HG02571 (cell line): Measurements from ENCODE around the gene PRSS27.
"Not testable (repeated sequence)": the region's sequence is repeated elsewhere in the genome, so short reads cannot be mapped to it uniquely, and the experiment has no call there.

Experiments used
- ATAC-seq: cut with Tn5 transposase; IDR thresholded peaks from one replicate; pipeline ENCODE4 v1.9.1; 2021; ENCODE audit warnings: mild to moderate bottlenecking, moderate library complexity; ENCODE audit not compliant: unreplicated experiment

PRSS27 gene

DNA sequence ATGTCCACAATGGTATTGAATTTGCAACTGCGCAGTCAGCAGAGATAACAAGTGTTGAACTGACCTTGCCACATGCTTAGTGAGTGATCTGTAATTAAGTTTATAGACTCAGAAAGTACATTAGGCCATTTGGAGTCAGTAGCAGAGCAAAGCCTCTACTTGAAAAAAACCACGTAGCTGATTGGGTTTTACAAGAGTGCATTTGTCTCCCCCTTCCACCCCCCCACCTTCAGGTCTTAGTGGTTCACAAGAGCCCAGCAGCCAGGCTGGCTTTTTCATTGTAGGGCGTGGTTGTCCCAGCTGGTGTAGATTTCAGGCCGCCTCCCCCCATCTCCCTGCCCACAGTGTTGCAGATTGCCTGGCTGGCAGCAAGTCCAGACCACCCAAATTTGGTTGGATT is 40.1 kb downstream of the PRSS27 start:
- not testable (repeated sequence) for ATAC-seq

DNA sequence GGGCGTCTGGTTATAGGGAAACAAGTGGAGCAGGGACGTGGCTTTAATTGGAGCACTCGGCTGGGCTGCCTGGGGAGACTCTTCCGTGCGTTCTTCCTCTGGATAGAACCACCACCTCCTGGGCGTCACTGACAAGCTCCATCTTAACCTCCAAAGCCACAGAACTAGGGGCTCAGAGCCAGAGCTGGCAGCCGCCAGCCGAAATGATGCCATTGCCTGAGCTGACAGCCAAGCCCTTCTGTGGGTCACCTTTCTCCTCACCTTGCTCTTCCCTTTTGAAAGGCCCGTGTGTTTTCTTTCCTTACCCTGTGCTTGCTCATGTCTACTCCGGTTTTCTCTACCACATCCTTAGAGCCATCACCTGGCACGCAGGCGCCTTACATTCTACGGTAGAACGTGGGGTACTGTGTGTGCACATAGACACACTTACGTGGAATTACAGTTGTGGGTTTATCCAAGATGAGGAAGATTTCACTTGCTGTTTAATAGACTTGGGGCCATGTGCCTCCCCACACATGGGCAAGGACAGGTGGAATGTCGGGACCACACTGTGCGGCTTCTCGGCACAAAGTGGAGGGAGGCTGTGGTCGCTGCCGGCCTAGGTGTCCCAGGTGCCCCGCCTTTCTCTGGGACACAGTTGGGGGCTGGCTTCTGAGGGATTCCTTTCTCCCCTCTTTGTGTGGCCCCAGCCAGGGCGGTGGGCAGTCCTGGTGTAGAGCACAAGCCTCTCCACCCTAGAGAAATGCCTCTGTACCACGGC is 41.6 kb downstream of the PRSS27 start:
- not testable (repeated sequence) for ATAC-seq

DNA sequence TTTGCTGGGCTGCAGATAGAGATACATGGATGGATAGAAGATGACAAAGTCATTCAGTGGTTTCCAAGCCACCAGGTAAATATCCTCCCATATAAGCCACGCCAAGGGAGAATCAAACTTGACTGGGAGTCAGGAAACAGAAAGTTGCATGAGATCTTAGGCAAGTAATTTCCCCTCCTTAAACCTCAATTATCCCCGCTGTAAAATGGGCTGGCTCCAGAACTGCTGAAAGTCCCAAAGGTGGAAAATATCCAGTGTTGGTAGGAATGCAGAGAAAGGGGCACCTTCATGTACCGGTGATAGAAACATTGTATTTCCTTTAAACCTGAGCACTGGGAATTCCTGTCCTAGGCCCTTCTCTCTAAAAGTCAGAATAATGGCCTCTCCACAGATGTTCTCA is 43.1 kb downstream of the PRSS27 start:
- not testable (repeated sequence) for ATAC-seq

GRCh38 chr16:2675714-2676113 is 44.3 kb downstream of the PRSS27 start:
- ATAC-seq, result no peak

GRCh38 chr16:2675021-2675420 is 45.0 kb downstream of the PRSS27 start:
- ATAC-seq, result no peak

DNA sequence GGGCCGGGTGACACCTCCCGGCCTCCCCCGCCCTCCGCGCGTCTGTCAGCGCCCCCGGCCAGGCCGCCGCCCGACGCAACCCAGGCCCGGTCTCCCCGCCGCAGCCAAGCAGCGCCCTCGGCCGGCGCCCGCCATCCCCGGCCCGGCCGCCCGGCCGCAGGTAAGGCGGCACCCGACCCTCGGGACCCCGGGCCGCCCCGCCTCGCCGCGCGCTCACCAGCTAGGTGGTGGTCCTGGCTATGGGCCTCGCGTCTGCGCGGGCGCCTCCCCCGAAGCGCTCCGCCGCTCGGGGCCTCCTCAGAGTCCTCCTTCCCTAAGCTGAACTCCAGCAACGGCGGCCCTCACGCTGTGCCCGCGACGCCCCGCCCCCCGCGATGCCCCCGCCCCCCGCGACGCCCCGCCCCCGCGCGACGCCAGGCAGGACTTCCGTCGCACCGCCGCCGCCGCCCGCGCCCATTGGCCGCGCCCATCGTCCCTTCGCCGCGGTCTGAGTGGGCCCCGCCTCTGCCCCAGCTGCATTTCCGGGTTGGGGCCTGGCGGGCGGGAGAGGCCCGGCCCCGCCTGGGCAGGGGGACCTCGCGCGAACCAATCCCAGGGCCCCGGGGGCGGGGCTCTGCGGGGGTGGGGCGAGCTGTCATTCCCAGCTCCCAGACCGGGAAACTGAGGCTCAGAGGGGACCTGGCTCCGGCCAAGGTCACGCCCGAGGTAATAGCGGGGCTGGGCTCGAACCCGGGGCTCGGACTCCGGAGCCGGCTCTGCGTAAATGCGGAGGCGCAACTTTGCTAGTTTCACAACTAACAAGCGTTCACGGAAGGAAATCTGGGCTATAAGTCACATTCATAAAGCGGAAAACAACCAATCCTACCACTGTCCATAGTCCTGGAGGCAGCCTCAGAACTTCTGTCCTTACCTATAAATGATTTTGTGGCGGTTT is 46.7 kb downstream of the PRSS27 start:
- peak; percentile 85 for ATAC-seq

DNA sequence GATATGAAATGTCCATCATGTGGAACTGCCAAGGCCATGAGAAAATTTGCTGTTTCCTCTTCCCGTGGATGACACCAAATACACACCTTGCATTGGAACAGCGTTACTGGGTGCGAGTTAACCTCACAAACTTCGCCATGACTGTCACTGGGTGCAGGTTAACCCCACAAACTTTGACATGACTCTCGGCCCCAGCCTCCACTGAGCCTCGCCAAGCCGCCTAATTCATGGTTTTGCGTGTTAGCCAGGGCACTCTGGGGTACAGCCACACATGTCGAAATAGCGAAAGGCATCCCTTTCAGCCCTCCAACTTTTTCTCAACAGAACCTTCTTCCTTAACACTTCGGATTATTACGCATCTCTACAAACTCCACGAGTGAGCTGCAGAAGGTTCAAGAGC is 48.3 kb downstream of the PRSS27 start:
- no peak for ATAC-seq

GRCh38 chr16:2671193-2671592 is 48.8 kb downstream of the PRSS27 start:
- not testable (repeated sequence) for ATAC-seq

DNA sequence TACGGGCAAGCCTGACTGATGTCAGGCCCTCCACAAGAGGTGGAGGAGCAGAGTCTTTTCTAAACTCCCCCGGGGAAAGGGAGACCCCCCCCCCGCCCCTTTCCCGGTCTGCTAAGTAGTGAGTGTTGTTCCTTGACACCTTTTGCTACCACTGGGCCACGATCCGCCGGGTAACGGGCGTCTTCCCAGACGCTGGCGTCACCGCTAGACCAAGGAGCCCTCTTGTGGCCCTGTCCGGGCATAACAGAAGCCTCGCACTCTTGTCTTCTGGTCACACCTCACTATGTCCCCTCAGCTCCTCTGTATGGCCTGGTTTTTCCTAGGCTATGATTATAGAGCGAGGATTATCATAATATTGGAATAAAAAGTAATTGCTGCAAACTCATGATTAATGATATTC is 50.0 kb downstream of the PRSS27 start:
- not testable (repeated sequence) for ATAC-seq

- ATAC-seq, result not testable (repeated sequence)
Observed at GRCh38 chr16:2669587-2669986, 50.4 kb downstream of the PRSS27 start.

GRCh38 chr16:2666671-2667070 is 53.4 kb downstream of the PRSS27 start:
- ATAC-seq, result not testable (repeated sequence)

GRCh38 chr16:2664574-2664982 is 55.4 kb downstream of the PRSS27 start:
- ATAC-seq, result no peak

GRCh38 chr16:2663553-2664546 is 56.2 kb downstream of the PRSS27 start:
- no peak for ATAC-seq
